GM12874 (cell line): ENCODE results near the gene FAM200B.

Experiments
- CTCF ChIP-seq: IDR thresholded peaks from 2 replicates; pipeline ENCODE4 v1.5.1; 2011; ENCODE audit warnings: low read depth, mild to moderate bottlenecking, control low read depth, low read length, moderate library complexity; ENCODE audit not compliant: insufficient read depth

The FAM200B gene

GRCh38 chr4:15658136-15658770 lies 23.4 kb upstream of the FAM200B start:
- TF ChIP-seq CTCF, result no peak

GRCh38 chr4:15658781-15659180 lies 22.8 kb upstream of the FAM200B start:
- no peak for TF ChIP-seq CTCF

GRCh38 chr4:15659768-15660570 lies 21.7 kb upstream of the FAM200B start:
- TF ChIP-seq CTCF, result no peak

GRCh38 chr4:15665753-15666365 lies 15.8 kb upstream of the FAM200B start:
- no peak for TF ChIP-seq CTCF

GRCh38 chr4:15667006-15667405 lies 14.6 kb upstream of the FAM200B start:
- TF ChIP-seq CTCF, result no peak

GRCh38 chr4:15668566-15669435 lies 12.8 kb upstream of the FAM200B start:
- no peak for TF ChIP-seq CTCF

- TF ChIP-seq CTCF, result no peak
Observed at GRCh38 chr4:15670576-15670975, 11.1 kb upstream of the FAM200B start.
